Spleen (tissue), 11 donors: Measurements from ENCODE around the gene FOSB. TPM values are rescaled to one million over a fixed set of nuclear protein-coding genes. Genes with fewer than 3 reads are reported as not detected.

ENCODE experiments used
- DNase-seq: peaks from one replicate; pipeline ENCODE4 v3.0.0-alpha.2; 2020
- H3K27ac ChIP-seq, 8 donors: fragments of 200-600 bp; sonication (generic) in 7 of 8; 1 replicate in 4 of 8; 2 replicates in 4 of 8; pipeline versions ENCODE4 v1.5.0 to v1.8.0; 2016 to 2021; ENCODE audit warnings: inconsistent platforms in 4 of 8, mild to moderate bottlenecking in 4 of 8, moderate library complexity in 1 of 8
- H3K27me3 ChIP-seq, 7 donors: fragments of 200-600 bp; sonication (generic) in 6 of 7; replicated peaks in 1 of 7; 1 replicate in 4 of 7; 2 replicates in 3 of 7; pipeline versions ENCODE4 v1.5.0 to v1.8.0; 2016 to 2021; ENCODE audit warnings: inconsistent platforms in 3 of 7, mild to moderate bottlenecking in 1 of 7
- H3K36me3 ChIP-seq, 6 donors: fragments of 200-600 bp; sonication (generic) in 5 of 6; 1 replicate in 4 of 6; 2 replicates in 2 of 6; pipeline versions ENCODE4 v1.5.0 to v1.8.0; 2016 to 2021; ENCODE audit warnings: inconsistent platforms in 2 of 6
- H3K4me1 ChIP-seq, 6 donors: fragments of 200-600 bp; sonication (generic) in 5 of 6; 1 replicate in 3 of 6; 2 replicates in 3 of 6; pipeline versions ENCODE4 v1.5.0 to v1.8.0; 2016 to 2021; ENCODE audit warnings: inconsistent platforms in 3 of 6
- H3K4me3 ChIP-seq, 8 donors: fragments of 200-600 bp; sonication (generic) in 7 of 8; 1 replicate in 4 of 8; 2 replicates in 4 of 8; pipeline versions ENCODE4 v1.5.0 to v1.8.0; 2016 to 2021; ENCODE audit warnings: inconsistent platforms in 4 of 8, mild to moderate bottlenecking in 4 of 8, moderate library complexity in 2 of 8
- H3K9me3 ChIP-seq, 8 donors: fragments of 200-600 bp; sonication (generic) in 7 of 8; 1 replicate in 4 of 8; 2 replicates in 4 of 8; pipeline versions ENCODE4 v1.5.0 to v1.8.0; 2016 to 2021; ENCODE audit warnings: inconsistent platforms in 4 of 8
- POLR2A ChIP-seq, 3 donors: fragments of 450-650 bp; IDR thresholded peaks; one replicate each; pipeline ENCODE4 v1.5.1; 2017; ENCODE audit warnings: antibody characterized with exemption in 3 of 3, mild to moderate bottlenecking in 1 of 3
- POLR2AphosphoS5 ChIP-seq, 3 donors: sonication (generic); formaldehyde crosslinking; IDR thresholded peaks; one replicate each; pipeline ENCODE4 v1.5.1; 2017; ENCODE audit warnings: antibody characterized with exemption in 3 of 3
- WGBS, 5 donors: extraction: QIAGEN DNeasy Blood & Tissue Kit in 3 of 5; methylation state at CpG; one replicate each; pipeline versions ENCODE4 v1.1.5 to v1.1.7; 2013 to 2018; 5-methylcytosine and 5-hydroxymethylcytosine counted together
- intact Hi-C: fragments of 100-400 bp; cut with DNase I; formaldehyde crosslinking; loops from one replicate; pipeline ENCODE4 v1.15.0; 2023; ENCODE audit warnings: low total_unique reads
- polyA plus RNA-seq, 3 donors: library from polyadenylated mRNA; stranded (reverse); fragments of 200-250 nt; gene quantifications; one replicate each; pipeline ENCODE4 v1.2.1, GENCODE V29; 2013
- total RNA-seq, 7 donors: library from RNA; depleted of rRNA in 3 of 7; stranded (reverse); fragments of >200 nt in 3 of 7; fragmentation: NEBNext Ultra II Directional in 4 of 7; extraction: Animal tissue kit (Norgen Biotek cat#: 25700) in 4 of 7; gene quantifications; one replicate each; pipeline versions ENCODE4 v1.1.0 to v1.2.1, GENCODE V29; 2016 to 2021
- TF ChIP-seq, protein P1 (sequence below), 11 experiments: fragments of 200-600 bp in 7 of 11; fragments of 450-650 bp in 4 of 11; sonication (generic) in 4 of 11; IDR thresholded peaks in 8 of 11; conservative IDR thresholded peaks in 3 of 11; 1 replicate in 7 of 11; 2 replicates in 4 of 11; pipeline versions ENCODE4 v1.4.0 to v1.8.0; 2016 to 2021; ENCODE audit warnings: antibody characterized with exemption in 11 of 11, inconsistent platforms in 4 of 11, mild to moderate bottlenecking in 1 of 11
- donor health status: healthy with polysubstance abuse.
- donor health status: DM: no; HTN: no; CAD: no; lungs with moderate emphysema.
- donor health status: DM: no; HTN: no; CAD: no.
- donor health status: Bipolar disorder and iron deficiency.
- donor health status: healthy.
- donor health status: DM: no; HTN: no; CAD: no.
- donor health status: DM: yes; HTN: yes; CAD: no.

The FOSB gene
- total and polyA plus RNA-seq, 10 donors, result 0.42 to 41.7 (median 1.5) TPM

DNA sequence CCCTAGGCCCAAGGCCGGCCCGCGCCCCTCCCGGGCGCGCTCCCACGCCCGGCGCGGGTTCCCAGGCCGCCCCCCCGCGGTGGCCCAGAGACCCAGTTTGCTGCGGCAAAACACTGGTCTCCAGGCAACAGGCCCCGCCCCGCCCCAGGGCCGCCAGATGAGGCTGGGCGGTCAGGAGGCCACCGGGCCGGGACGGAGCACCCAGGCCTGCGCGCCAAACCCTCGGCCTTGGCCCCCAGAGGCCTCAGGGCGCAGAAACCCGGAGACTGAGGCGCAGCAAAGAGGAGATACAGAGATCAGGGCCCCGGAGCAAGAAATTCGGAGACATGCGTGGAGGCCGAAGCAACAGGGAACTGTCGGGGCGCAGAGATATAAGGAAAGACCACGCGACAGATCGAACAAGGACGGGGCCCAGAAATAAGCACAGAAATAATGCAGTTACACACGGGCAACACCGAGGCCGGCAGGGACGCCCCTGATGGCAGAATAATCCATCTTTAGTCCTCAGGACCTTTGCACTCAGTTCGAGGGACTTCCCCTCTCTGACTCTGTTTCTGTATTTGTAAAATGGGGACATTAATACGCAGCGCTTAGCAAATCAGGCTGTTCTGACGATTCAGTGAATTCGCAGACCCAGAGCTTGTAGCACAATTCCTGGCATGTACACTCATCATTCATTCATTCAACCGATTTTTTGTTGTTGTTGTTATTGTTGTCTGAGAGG, 23.3 kb upstream of the FOSB start:
- Histone ChIP-seq H3K36me3 (no peaks in the 10 kb centered on the region), H3K4me1 (peaks cover 20 to 78% (median 52%) of the 10 kb centered on the region in 6 donors), H3K9me3 (no peaks in the 10 kb centered on the region), H3K4me3 (peak overlapping the region; percentile 12 to 61 (median 42)), H3K27ac (peak overlapping the region; percentile 60 to 89 (median 77)), H3K27me3 (no peaks in the 10 kb centered on the region)
- DNase-seq, result peak; percentile 96
- peak; percentile 60 to 83 (median 79) for TF ChIP-seq POLR2AphosphoS5 (IDR thresholded peaks at IDR 0.05)
- TF ChIP-seq, protein P1, sequence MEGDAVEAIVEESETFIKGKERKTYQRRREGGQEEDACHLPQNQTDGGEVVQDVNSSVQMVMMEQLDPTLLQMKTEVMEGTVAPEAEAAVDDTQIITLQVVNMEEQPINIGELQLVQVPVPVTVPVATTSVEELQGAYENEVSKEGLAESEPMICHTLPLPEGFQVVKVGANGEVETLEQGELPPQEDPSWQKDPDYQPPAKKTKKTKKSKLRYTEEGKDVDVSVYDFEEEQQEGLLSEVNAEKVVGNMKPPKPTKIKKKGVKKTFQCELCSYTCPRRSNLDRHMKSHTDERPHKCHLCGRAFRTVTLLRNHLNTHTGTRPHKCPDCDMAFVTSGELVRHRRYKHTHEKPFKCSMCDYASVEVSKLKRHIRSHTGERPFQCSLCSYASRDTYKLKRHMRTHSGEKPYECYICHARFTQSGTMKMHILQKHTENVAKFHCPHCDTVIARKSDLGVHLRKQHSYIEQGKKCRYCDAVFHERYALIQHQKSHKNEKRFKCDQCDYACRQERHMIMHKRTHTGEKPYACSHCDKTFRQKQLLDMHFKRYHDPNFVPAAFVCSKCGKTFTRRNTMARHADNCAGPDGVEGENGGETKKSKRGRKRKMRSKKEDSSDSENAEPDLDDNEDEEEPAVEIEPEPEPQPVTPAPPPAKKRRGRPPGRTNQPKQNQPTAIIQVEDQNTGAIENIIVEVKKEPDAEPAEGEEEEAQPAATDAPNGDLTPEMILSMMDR (IDR thresholded peaks at IDR 0.05 in 8 of 11, conservative IDR thresholded peaks at IDR 0.05 in 3 of 11), result no peak
- 12 to 16% (median 13%) methylated on average over 34 to 47 of the region's 47 CpGs for WGBS, 5 donors
- intact Hi-C loops, result no loop called here

DNA sequence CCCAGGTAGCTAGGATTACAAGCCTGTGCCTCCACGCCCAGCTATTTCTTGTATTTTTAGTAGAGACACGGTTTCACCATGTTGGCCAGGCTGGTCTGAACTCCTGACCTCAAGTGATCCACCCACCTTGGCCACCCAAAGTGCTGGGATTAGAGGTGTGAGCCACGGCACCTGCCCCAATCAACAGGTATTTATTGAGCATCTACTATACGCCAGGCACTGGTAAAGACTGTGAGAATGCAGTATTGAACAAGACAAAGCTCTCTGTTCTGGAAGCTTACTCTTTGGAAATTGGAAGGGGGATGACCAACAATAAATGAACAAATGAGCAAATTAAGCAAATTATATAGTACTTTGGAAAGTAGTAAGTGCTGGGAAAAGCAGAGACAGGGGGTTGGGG, 22.7 kb upstream of the FOSB start:
- Histone ChIP-seq H3K9me3 (no peaks in the 10 kb centered on the region), H3K36me3 (no peaks in the 10 kb centered on the region), H3K27ac (peak overlapping the region in 2 of 8 donors; percentile 86 to 89), H3K27me3 (no peaks in the 10 kb centered on the region), H3K4me3 (no peak overlapping the region), H3K4me1 (peaks cover 27 to 79% (median 52%) of the 10 kb centered on the region in 6 donors)
- TF ChIP-seq, protein P1 (IDR thresholded peaks at IDR 0.05 in 8 of 11, conservative IDR thresholded peaks at IDR 0.05 in 3 of 11), result no peak
- TF ChIP-seq POLR2A (IDR thresholded peaks at IDR 0.05) (no peak), POLR2AphosphoS5 (IDR thresholded peaks at IDR 0.05) (no peak)
- no peak for DNase-seq
- WGBS, 5 donors, result 90 to 98% (median 95%) methylated on average over 4 of the region's 4 CpGs
- intact Hi-C loops, result no loop called here

DNA sequence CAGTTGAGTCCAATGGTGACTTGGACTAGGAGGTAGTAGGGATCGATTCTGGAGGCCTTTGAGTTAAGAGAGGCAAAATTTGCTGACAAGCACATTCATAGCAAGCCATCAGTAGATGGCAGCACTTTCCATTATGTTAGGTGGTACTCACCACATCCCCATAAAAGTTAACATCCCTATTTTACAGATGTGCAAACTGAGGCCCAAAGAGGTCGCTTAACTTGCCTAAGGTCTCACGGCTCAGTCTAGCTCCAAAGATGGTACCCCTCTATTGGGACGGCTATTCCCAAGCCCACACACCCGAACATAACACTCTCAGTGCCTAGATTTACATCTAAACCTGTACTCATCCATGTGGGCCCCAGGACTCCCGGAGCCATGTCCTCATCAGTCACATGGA, 21.5 kb upstream of the FOSB start:
- WGBS, 5 donors, result 75 to 84% (median 80%) methylated on average over 6 of the region's 6 CpGs
- DNase-seq, result no peak
- H3K27me3 ChIP-seq, result no peaks in the 10 kb centered on the region
- no peak for TF ChIP-seq POLR2AphosphoS5 (IDR thresholded peaks at IDR 0.05)
- TF ChIP-seq, protein P1 (IDR thresholded peaks at IDR 0.05 in 8 of 11, conservative IDR thresholded peaks at IDR 0.05 in 3 of 11), result peak in 7 of 11 experiments; percentile 4 to 49 (median 37)
- intact Hi-C loops, result no loop called here
- peaks cover 29 to 78% (median 54%) of the 10 kb centered on the region in 6 donors for H3K4me1 ChIP-seq
- peak overlapping the region in 1 of 8 donors; percentile 9 for H3K27ac ChIP-seq
- H3K36me3 ChIP-seq, result no peaks in the 10 kb centered on the region
- H3K9me3 ChIP-seq, result no peaks in the 10 kb centered on the region
- no peak overlapping the region for H3K4me3 ChIP-seq

DNA sequence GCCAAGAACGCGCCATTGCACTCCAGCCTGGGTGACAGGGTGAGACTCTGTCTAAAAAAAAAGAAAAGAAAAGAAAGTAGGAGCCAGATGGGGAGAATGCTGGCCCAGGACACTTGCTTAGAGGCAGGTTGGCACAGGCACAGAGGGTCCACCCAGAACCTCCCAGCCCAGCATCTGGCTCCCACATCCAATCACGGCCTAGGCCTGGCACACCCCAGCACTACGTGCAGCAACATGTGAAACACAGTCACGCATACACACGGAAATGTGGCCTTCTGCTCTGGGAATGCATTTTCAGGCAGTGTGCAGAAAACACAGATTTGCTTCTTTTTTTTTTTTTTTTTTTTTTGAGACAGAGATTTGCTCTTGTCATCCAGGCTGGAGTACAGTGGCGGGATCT, 20.9 kb upstream of the FOSB start:
- H3K4me3 ChIP-seq, result no peak overlapping the region
- intact Hi-C loops, result no loop called here
- peaks cover 33 to 84% (median 60%) of the 10 kb centered on the region in 6 donors for H3K4me1 ChIP-seq
- no peaks in the 10 kb centered on the region for H3K9me3 ChIP-seq
- H3K36me3 ChIP-seq, result no peaks in the 10 kb centered on the region
- 90 to 98% (median 91%) methylated on average over 7 of the region's 7 CpGs for WGBS, 5 donors
- H3K27ac ChIP-seq, result no peak overlapping the region
- no peaks in the 10 kb centered on the region for H3K27me3 ChIP-seq
- no peak for TF ChIP-seq POLR2A (IDR thresholded peaks at IDR 0.05)
- TF ChIP-seq POLR2AphosphoS5 (IDR thresholded peaks at IDR 0.05), result no peak
- TF ChIP-seq, protein P1 (IDR thresholded peaks at IDR 0.05 in 8 of 11, conservative IDR thresholded peaks at IDR 0.05 in 3 of 11), result no peak
- no peak for DNase-seq
